ENCODE results near the gene ADRA2B. TPM values are rescaled to one million over a fixed set of nuclear protein-coding genes. Genes with fewer than 3 reads are reported as not detected.
A peak's percentile ranks its signal among the peaks of the same experiment; 100 is the strongest.
"Not testable (repeated sequence)": the region's sequence is repeated elsewhere in the genome, so short reads cannot be mapped to it uniquely, and the experiment has no call there.

ADRA2B gene
- total RNA-seq (2014; rRNA removed; shearing (Covaris generic)): not detected in 2 replicates

GRCh38 chr2:96116424-96116878, at the start of gene ADRA2B:
Gene ADRA2B, minus strand, starts transcription at chr2:96116571. Its CDS starts 422 bp downstream, at chr2:96116149.
- no peak for DNase-seq (ENCODE audit: low read depth)

- DNase-seq (ENCODE audit: low read depth): peak; percentile 76
These were observed 48.3 kb upstream of the ADRA2B start for GRCh38 chr2:96164459-96165184.

- DNase-seq (ENCODE audit: low read depth): no peak
These were observed 47.5 kb upstream of the ADRA2B start for GRCh38 chr2:96163768-96164429.

- no peak for DNase-seq (ENCODE audit: low read depth)
These were observed 47.0 kb upstream of the ADRA2B start for GRCh38 chr2:96163415-96163767.

- DNase-seq (ENCODE audit: low read depth): no peak
These were observed 45.5 kb upstream of the ADRA2B start for GRCh38 chr2:96161898-96162297.

GRCh38 chr2:96160366-96160765, 44.0 kb upstream of the ADRA2B start:
- DNase-seq (ENCODE audit: low read depth): not testable (repeated sequence)

- no peak for DNase-seq (ENCODE audit: low read depth)
These were observed 42.9 kb upstream of the ADRA2B start for GRCh38 chr2:96159084-96159830.

- DNase-seq (ENCODE audit: low read depth): no peak
These were observed 42.2 kb upstream of the ADRA2B start for GRCh38 chr2:96158554-96158940.

- DNase-seq (ENCODE audit: low read depth): no peak
These were observed 41.5 kb upstream of the ADRA2B start for GRCh38 chr2:96157649-96158553.

- no peak for DNase-seq (ENCODE audit: low read depth)
These were observed 40.7 kb upstream of the ADRA2B start for GRCh38 chr2:96156926-96157648.

- DNase-seq (ENCODE audit: low read depth): no peak
These were observed 39.8 kb upstream of the ADRA2B start for GRCh38 chr2:96156011-96156820.

- DNase-seq (ENCODE audit: low read depth): no peak
These were observed 38.4 kb upstream of the ADRA2B start for GRCh38 chr2:96154506-96155380.

- no peak for DNase-seq (ENCODE audit: low read depth)
These were observed 37.6 kb upstream of the ADRA2B start for GRCh38 chr2:96153991-96154431.

- DNase-seq (ENCODE audit: low read depth): no peak
These were observed 36.9 kb upstream of the ADRA2B start for GRCh38 chr2:96153291-96153713.

- DNase-seq (ENCODE audit: low read depth): no peak
These were observed 36.2 kb upstream of the ADRA2B start for GRCh38 chr2:96152304-96153161.

GRCh38 chr2:96151595-96152303, 35.4 kb upstream of the ADRA2B start:
- no peak for DNase-seq (ENCODE audit: low read depth)
